Neural cell (in vitro differentiated cells): Measurements from ENCODE around the gene GPC5.

ENCODE experiments used
- CTCF ChIP-seq: fragments of 450-650 bp; IDR thresholded peaks from 2 replicates; pipeline ENCODE4 v1.5.1; 2014; ENCODE audit warnings: antibody characterized with exemption, mild to moderate bottlenecking, moderate library complexity; ENCODE audit not compliant: poor library complexity, severe bottlenecking
- EP300 ChIP-seq: fragments of 450-650 bp; conservative IDR thresholded peaks from 2 replicates; pipeline ENCODE4 v1.6.1; 2014; ENCODE audit warnings: antibody characterized with exemption, mild to moderate bottlenecking, moderate library complexity; ENCODE audit not compliant: poor library complexity, severe bottlenecking
- EZH2 ChIP-seq: fragments of 200-600, 300-800 bp; shearing (Covaris generic), sonication (generic); IDR thresholded peaks from 2 replicates; pipeline ENCODE4 v1.6.1; 2014; ENCODE audit warnings: antibody characterized with exemption, low read length, borderline replicate concordance, mild to moderate bottlenecking; ENCODE audit not compliant: insufficient read depth, poor library complexity, severe bottlenecking
- POLR2AphosphoS5 ChIP-seq: IDR thresholded peaks from 2 replicates; pipeline ENCODE4 v1.6.1; 2012
- RAD21 ChIP-seq: fragments of 450-650 bp; conservative IDR thresholded peaks from 2 replicates; pipeline ENCODE4 v1.6.1; 2014; ENCODE audit warnings: antibody characterized with exemption, mild to moderate bottlenecking, moderate library complexity
- REST ChIP-seq: IDR thresholded peaks from 2 replicates; pipeline ENCODE4 v1.6.1; 2012; ENCODE audit warnings: borderline replicate concordance
- SMC3 ChIP-seq: fragments of 450-650 bp; conservative IDR thresholded peaks from 2 replicates; pipeline ENCODE4 v1.6.1; 2014; ENCODE audit warnings: antibody characterized with exemption, mild to moderate bottlenecking, moderate library complexity; ENCODE audit not compliant: poor library complexity

- TF ChIP-seq EZH2 (no peak), CTCF (no peak), POLR2AphosphoS5 (no peak), RAD21 (no peak), REST (no peak), EP300 (no peak), SMC3 (no peak)
Measured at GRCh38 chr13:91557328-91558090, 159.1 kb downstream of the GPC5 start.
